Ovary (tissue), 10 donors: ENCODE data around the gene ST8SIA4. TPM values are rescaled to one million over a fixed set of nuclear protein-coding genes. Genes with fewer than 3 reads are reported as not detected.

ENCODE experiments used
- DNase-seq, 5 donors: peaks; one replicate each; pipeline ENCODE4 v3.0.0-alpha.2; 2019 to 2020
- H3K27ac ChIP-seq, 2 donors: fragments of 200-600 bp; one replicate each; pipeline versions ENCODE4 v1.5.1 to v1.8.0; 2019 to 2022
- H3K27me3 ChIP-seq: fragments of 200-600 bp; one replicate; pipeline ENCODE4 v1.8.0; 2022
- H3K36me3 ChIP-seq: fragments of 200-600 bp; sonication (generic); one replicate; pipeline ENCODE4 v1.5.1; 2019
- H3K4me1 ChIP-seq: one replicate; pipeline ENCODE4 v1.8.1; 2013; ENCODE audit warnings: mild to moderate bottlenecking, moderate library complexity; ENCODE audit not compliant: insufficient read depth
- H3K4me3 ChIP-seq: fragments of 200-600 bp; sonication (generic); one replicate; pipeline ENCODE4 v1.5.1; 2017
- H3K9me3 ChIP-seq, 2 donors: fragments of 200-600 bp in 1 of 2; sonication (generic) in 1 of 2; one replicate each; pipeline versions ENCODE4 v1.5.1 to v1.8.1; 2013 to 2019; ENCODE audit warnings: mild to moderate bottlenecking in 1 of 2, moderate library complexity in 1 of 2
- EP300 ChIP-seq: sonication (generic); formaldehyde crosslinking; IDR thresholded peaks from one replicate; pipeline ENCODE4 v1.6.1; 2017; ENCODE audit warnings: antibody characterized with exemption
- POLR2A ChIP-seq: fragments of 450-650 bp; IDR thresholded peaks from one replicate; pipeline ENCODE4 v1.6.1; 2017; ENCODE audit warnings: antibody characterized with exemption, mild to moderate bottlenecking, moderate library complexity
- WGBS, 3 donors: extraction: QIAGEN DNeasy Blood & Tissue Kit in 1 of 3; methylation state at CpG; one replicate each; pipeline versions ENCODE4 v1.1.5 to v1.1.7; 2013 to 2017; 5-methylcytosine and 5-hydroxymethylcytosine counted together
- intact Hi-C, 4 donors: fragments of 100-400 bp; cut with DNase I; formaldehyde crosslinking; loops; one replicate each; pipeline versions ENCODE4 v1.11.0 to v1.15.1; 2022 to 2023
- long read RNA-seq, 3 donors: library from polyadenylated mRNA in 2 of 3; unstranded in 2 of 3; transcript quantifications; one replicate each; pipeline ENCODE4 v2.0.0 and lab custom pipeline, GENCODE V29; 2021 to 2026
- polyA plus RNA-seq, 2 donors: library from polyadenylated mRNA; stranded (reverse); fragments of 200-250 nt in 1 of 2; fragments of 350-450 nt in 1 of 2; fragmentation: Illumina TruSeq in 1 of 2; extraction: RNeasy Lipid Tissue Mini Kit (QIAGEN cat#74804) in 1 of 2; gene quantifications; one replicate each; pipeline ENCODE4 v1.2.3, GENCODE V29; 2013 to 2014
- total RNA-seq, 7 donors: library from RNA; depleted of rRNA in 2 of 7; stranded (reverse); fragments of >200 nt in 2 of 7; fragmentation: NEBNext Ultra II Directional in 3 of 7; extraction: Animal tissue kit (Norgen Biotek cat#: 25700) in 3 of 7; gene quantifications; one replicate each; pipeline versions ENCODE4 v1.1.0 to v1.2.4, GENCODE V29; 2016 to 2023
- TF ChIP-seq, protein P1 (sequence below), 3 donors: fragments of 450-650 bp in 2 of 3; fragments of 200-600 bp in 1 of 3; IDR thresholded peaks; one replicate each; pipeline versions ENCODE4 v1.5.1 to v1.8.0; 2016 to 2022; ENCODE audit warnings: antibody characterized with exemption in 3 of 3, mild to moderate bottlenecking in 1 of 3
- donor health status: DM: no; HTN: no; CAD: no; lungs with moderate emphysema.
- donor health status: DM: no; HTN: no; CAD: no.
- donor health status: Bipolar disorder and iron deficiency.
- donor health status: DM: yes; HTN: yes; CAD: no.
- donor health status: DM: no; HTN: no; CAD: no.
- donor health status: DM: yes; HTN: yes; CAD: no.

The ST8SIA4 gene, protein sequence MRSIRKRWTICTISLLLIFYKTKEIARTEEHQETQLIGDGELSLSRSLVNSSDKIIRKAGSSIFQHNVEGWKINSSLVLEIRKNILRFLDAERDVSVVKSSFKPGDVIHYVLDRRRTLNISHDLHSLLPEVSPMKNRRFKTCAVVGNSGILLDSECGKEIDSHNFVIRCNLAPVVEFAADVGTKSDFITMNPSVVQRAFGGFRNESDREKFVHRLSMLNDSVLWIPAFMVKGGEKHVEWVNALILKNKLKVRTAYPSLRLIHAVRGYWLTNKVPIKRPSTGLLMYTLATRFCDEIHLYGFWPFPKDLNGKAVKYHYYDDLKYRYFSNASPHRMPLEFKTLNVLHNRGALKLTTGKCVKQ
- total RNA-seq: 1 to 10 TPM in 6 of 7 donors, under 1 TPM in 1; 0.95 to 3.5 (median 2.3) TPM
- 1 to 10 TPM in 1 of 2 donors, under 1 TPM in 1; 0.61 to 1.9 TPM for polyA plus RNA-seq
- long read RNA-seq, donor 1, full-length matches to known transcripts: 1 of 2 reads
- long read RNA-seq, donor 1, partial matches to known transcripts: 1 of 2 reads
- long read RNA-seq, donor 1, other reads (novel, unspliced or antisense): 0 of 2 reads
- long read RNA-seq, donor 2, full-length matches to known transcripts: 1 of 1 reads
- long read RNA-seq, donor 2, partial matches to known transcripts: 0 of 1 reads
- long read RNA-seq, donor 2, other reads (novel, unspliced or antisense): 0 of 1 reads
- long read RNA-seq, donor 3, full-length matches to known transcripts: 3 of 3 reads
- long read RNA-seq, donor 3, partial matches to known transcripts: 0 of 3 reads
- long read RNA-seq, donor 3, other reads (novel, unspliced or antisense): 0 of 3 reads

DNA sequence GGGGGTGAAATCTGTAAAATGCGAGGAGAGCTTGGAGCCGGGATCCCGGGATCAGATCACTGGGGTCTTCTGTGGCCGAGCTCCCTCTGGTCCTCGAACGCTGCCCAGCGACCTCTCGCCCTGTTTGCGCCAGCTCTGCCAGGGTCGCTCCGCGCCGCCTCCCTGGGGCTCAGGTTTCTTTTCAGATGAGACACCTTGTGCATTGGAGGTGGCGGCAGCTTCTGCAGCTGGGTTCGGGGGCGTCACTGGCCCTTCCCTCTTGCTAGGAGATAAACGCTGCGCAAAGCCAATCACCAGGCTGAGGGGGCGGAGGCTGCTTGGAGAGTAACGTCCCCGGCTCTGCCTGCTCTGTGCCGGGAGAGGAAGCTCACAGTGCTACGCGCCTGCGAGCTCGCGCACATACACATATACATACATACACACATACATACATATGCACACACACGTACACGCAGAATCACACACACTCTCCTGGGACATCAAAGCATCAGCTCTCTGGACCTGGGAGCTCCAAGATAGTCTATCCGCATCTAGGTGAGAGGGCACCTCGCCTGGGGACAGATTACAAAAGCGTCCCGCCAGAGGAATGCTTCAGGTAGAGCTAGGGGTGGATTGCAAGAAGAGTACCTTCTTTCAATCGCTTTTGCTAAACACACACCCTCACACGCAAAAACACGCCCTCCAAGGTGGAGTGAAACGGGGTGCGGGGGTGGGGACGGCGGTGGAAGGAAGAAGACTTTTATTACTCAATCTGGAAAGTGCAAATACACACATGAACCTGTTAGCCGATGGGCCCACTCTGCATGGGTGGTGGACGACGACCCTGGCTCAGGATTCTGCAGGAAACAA lies at the start of gene ST8SIA4:
Gene ST8SIA4 (minus strand): TSS at position 244 of the 849 bp plus-strand sequence. CDS start 327 bp downstream, outside the sequence.
- H3K4me3 ChIP-seq: peak within 1 kb of the TSS; percentile 23
- no peaks in the 10 kb centered on the region for H3K36me3 ChIP-seq
- H3K4me1 ChIP-seq: no peaks in the 10 kb centered on the region
- peak in 3 of 5 donors; percentile 30 to 38 (median 35) for DNase-seq
- TF ChIP-seq EP300 (no peak), POLR2A (no peak)
- TF ChIP-seq, protein P1, sequence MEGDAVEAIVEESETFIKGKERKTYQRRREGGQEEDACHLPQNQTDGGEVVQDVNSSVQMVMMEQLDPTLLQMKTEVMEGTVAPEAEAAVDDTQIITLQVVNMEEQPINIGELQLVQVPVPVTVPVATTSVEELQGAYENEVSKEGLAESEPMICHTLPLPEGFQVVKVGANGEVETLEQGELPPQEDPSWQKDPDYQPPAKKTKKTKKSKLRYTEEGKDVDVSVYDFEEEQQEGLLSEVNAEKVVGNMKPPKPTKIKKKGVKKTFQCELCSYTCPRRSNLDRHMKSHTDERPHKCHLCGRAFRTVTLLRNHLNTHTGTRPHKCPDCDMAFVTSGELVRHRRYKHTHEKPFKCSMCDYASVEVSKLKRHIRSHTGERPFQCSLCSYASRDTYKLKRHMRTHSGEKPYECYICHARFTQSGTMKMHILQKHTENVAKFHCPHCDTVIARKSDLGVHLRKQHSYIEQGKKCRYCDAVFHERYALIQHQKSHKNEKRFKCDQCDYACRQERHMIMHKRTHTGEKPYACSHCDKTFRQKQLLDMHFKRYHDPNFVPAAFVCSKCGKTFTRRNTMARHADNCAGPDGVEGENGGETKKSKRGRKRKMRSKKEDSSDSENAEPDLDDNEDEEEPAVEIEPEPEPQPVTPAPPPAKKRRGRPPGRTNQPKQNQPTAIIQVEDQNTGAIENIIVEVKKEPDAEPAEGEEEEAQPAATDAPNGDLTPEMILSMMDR (IDR thresholded peaks at IDR 0.05): no peak
- H3K27ac ChIP-seq: no peak within 1 kb of the TSS
- H3K27me3 ChIP-seq: no peaks in the 10 kb centered on the region
- WGBS, 3 donors: 0 to 1% (median 0%) methylated on average over 43 of the region's 43 CpGs
- H3K9me3 ChIP-seq: no peaks in the 10 kb centered on the region
- intact Hi-C loops: no loop called here

DNA sequence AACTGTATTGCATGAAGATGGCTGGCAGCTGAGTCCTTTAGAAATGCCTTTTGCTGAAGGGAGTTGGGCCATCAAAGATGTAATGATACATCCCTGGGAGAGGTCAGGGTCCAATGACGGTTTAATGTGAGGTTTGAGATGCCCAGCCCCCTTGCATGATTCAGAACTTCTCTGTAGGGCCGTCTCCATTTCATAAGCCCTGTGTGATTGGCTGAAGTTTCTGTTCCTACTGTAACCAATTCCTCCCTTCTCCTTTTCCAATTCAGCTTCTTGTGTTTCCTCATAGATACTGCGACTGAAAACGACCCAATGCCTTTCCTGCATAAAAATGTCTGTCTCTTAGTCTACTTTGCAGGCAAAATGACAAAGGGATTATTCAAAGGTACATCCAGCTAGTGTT lies 47.9 kb upstream of the ST8SIA4 start:
- TF ChIP-seq, protein P1 (IDR thresholded peaks at IDR 0.05): no peak
- TF ChIP-seq EP300 (no peak), POLR2A (no peak)
- no peak overlapping the region for H3K4me3 ChIP-seq
- no peaks in the 10 kb centered on the region for H3K4me1 ChIP-seq
- H3K36me3 ChIP-seq: no peaks in the 10 kb centered on the region
- H3K27ac ChIP-seq: no peak overlapping the region
- peaks cover 3% of the 10 kb centered on the region for H3K27me3 ChIP-seq
- 60 to 69% (median 67%) methylated on average over 4 of the region's 4 CpGs for WGBS, 3 donors
- no peaks in the 10 kb centered on the region for H3K9me3 ChIP-seq
- intact Hi-C loops: no loop called here
- DNase-seq: no peak

DNA sequence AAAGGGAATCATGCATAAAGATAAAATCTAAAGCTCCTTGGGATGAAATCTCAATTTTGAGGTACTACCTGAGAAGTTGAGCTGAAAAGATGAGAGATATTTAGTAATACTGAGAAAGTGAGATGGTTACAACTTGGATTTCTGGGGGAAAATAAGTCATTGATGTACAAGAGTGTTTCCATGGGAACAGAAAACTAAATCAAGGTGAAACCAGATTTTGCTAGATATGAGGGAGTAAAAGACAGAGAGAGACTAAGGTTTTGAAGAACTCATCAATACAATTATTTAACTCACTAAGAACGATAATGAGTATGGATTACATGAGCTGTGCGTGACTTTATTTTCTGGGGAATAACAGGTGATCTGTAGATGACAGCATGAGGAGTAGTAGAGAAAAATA lies 10.2 kb upstream of the ST8SIA4 start:
- Histone ChIP-seq H3K9me3 (no peaks in the 10 kb centered on the region), H3K4me3 (no peak overlapping the region), H3K27me3 (no peaks in the 10 kb centered on the region), H3K4me1 (no peaks in the 10 kb centered on the region), H3K36me3 (no peaks in the 10 kb centered on the region), H3K27ac (no peak overlapping the region)
- intact Hi-C loops: no loop called here
- 87 to 92% (median 89%) methylated on average over 2 of the region's 2 CpGs for WGBS, 3 donors
- TF ChIP-seq EP300 (no peak), POLR2A (no peak)
- TF ChIP-seq, protein P1 (IDR thresholded peaks at IDR 0.05): no peak
- no peak for DNase-seq

DNA sequence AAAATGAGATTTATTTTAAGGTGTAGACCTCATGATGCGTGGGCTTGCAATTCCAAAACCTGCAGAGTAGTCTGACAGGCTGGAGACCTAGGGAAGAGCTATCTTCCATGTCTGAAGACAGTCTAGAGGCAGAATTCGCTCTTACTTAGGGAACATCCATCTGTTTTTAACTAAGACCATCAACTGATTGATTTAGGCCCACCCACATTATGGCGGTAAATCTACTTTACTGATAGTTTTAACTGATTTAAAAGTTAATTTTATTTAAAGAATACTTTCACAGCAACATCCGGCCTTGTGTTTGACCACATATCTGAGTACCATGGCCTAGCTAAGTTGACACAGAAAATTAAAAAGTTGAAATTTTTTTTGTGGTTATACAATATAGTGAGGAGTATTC lies 6.0 kb upstream of the ST8SIA4 start:
- Histone ChIP-seq H3K9me3 (no peaks in the 10 kb centered on the region), H3K4me1 (no peaks in the 10 kb centered on the region), H3K27me3 (no peaks in the 10 kb centered on the region), H3K27ac (no peak overlapping the region), H3K4me3 (no peak overlapping the region), H3K36me3 (no peaks in the 10 kb centered on the region)
- intact Hi-C loops: no loop called here
- TF ChIP-seq EP300: no peak
- TF ChIP-seq, protein P1 (IDR thresholded peaks at IDR 0.05): no peak
- no peak for TF ChIP-seq POLR2A
- no peak for DNase-seq
- WGBS, 3 donors: 91 to 92% (median 92%) methylated on average over 4 of the region's 4 CpGs
